H1 (cell line): Measurements from ENCODE around the gene ATP8B2. TPM values are rescaled to one million over a fixed set of nuclear protein-coding genes. Genes with fewer than 3 reads are reported as not detected.

Experiments used
- ATF3 ChIP-seq: IDR thresholded peaks from 2 replicates; pipeline ENCODE4 v1.6.1; 2011; ENCODE audit warnings: low read depth, mild to moderate bottlenecking, low read length; ENCODE audit not compliant: insufficient read depth
- CEBPB ChIP-seq: IDR thresholded peaks from 2 replicates; pipeline ENCODE4 v1.6.1; 2012; ENCODE audit warnings: low read depth, low read length
- CTCF ChIP-seq, 3 experiments: IDR thresholded peaks; 1 replicate in 2 of 3; 2 replicates in 1 of 3; pipeline versions ENCODE4 v1.5.1 to v1.6.1; 2011; ENCODE audit warnings: low read length in 3 of 3, mild to moderate bottlenecking in 3 of 3, inconsistent platforms in 2 of 3, low read depth in 1 of 3, moderate library complexity in 1 of 3; ENCODE audit not compliant: insufficient read depth in 1 of 3; ENCODE audit errors: control extremely low read depth in 1 of 3
- JUN ChIP-seq: IDR thresholded peaks from 2 replicates; pipeline ENCODE4 v1.6.1; 2011; ENCODE audit warnings: low read depth, mild to moderate bottlenecking, improper control_type of control experiment, low read length
- KDM1A ChIP-seq: fragments of 200-600, 300-600 bp; sonication (generic); IDR thresholded peaks from 2 replicates; pipeline ENCODE4 v1.7.1; 2016; ENCODE audit warnings: mild to moderate bottlenecking, low read length, borderline replicate concordance
- KDM4A ChIP-seq: IDR thresholded peaks from one replicate; pipeline ENCODE4 v1.7.1; 2012; ENCODE audit warnings: low read depth, mild to moderate bottlenecking, moderate library complexity, low read length, inconsistent platforms; ENCODE audit not compliant: severe bottlenecking
- MAFK ChIP-seq: IDR thresholded peaks from 2 replicates; pipeline ENCODE4 v1.6.1; 2012; ENCODE audit warnings: low read depth, mild to moderate bottlenecking, improper control_type of control experiment, low read length
- RAD21 ChIP-seq, 2 experiments: IDR thresholded peaks in 1 of 2; conservative IDR thresholded peaks in 1 of 2; 2 replicates each; pipeline ENCODE4 v1.6.1; 2011; ENCODE audit warnings: low read depth in 2 of 2, low read length in 2 of 2, improper control_type of control experiment in 1 of 2, inconsistent platforms in 1 of 2, mild to moderate bottlenecking in 1 of 2, moderate library complexity in 1 of 2
- RXRA ChIP-seq: IDR thresholded peaks from 2 replicates; pipeline ENCODE4 v1.6.1; 2011; ENCODE audit warnings: low read depth, mild to moderate bottlenecking, low read length, moderate library complexity; ENCODE audit not compliant: insufficient read depth
- SAP30 ChIP-seq: fragments of 300-600 bp; sonication (generic); IDR thresholded peaks from 2 replicates; pipeline ENCODE4 v1.7.1; 2012; ENCODE audit warnings: low read length, moderate library complexity, mild to moderate bottlenecking, inconsistent platforms; ENCODE audit not compliant: insufficient read depth, insufficient replicate concordance
- SIRT6 ChIP-seq: IDR thresholded peaks from one replicate; pipeline ENCODE4 v1.7.1; 2012; ENCODE audit warnings: low read length, inconsistent platforms
- SIX5 ChIP-seq: IDR thresholded peaks from 2 replicates; pipeline ENCODE4 v1.6.1; 2011; ENCODE audit warnings: mild to moderate bottlenecking, low read depth, low read length
- SRF ChIP-seq: IDR thresholded peaks from 2 replicates; pipeline ENCODE4 v1.6.1; 2011; ENCODE audit warnings: mild to moderate bottlenecking, low read depth, low read length, moderate library complexity
- TCF12 ChIP-seq: IDR thresholded peaks from 2 replicates; pipeline ENCODE4 v1.6.1; 2011; ENCODE audit warnings: low read depth, mild to moderate bottlenecking, low read length
- polyA plus RNA-seq, 7 experiments: library from polyadenylated mRNA; depleted of rRNA in 3 of 7; stranded (reverse) in 5 of 7; unstranded in 2 of 7; fragments of >200 nt in 5 of 7; fragments of 200-250 nt in 2 of 7; gene quantifications; 1 replicate in 5 of 7; 2 replicates in 1 of 7; 4 replicates in 1 of 7; pipeline versions ENCODE4 v1.2.1 to v1.2.3, GENCODE V29; 2011 to 2013; ENCODE audit warnings: missing spikeins in 2 of 7, mixed read lengths in 2 of 7
- total RNA-seq: library from RNA; stranded (reverse); fragmentation: NEBNext Ultra II Directional; extraction: Animal tissue kit (Norgen Biotek cat#: 25700); gene quantifications from 2 replicates; pipeline ENCODE4 v1.2.1, GENCODE V29; 2021

The ATP8B2 gene
- total and polyA plus RNA-seq, 2 of the 8 experiments (the other 6 are each of a cell fraction or from before 2014, with no cell fraction given), result 61.4 to 70.1 TPM

- no peak for TF ChIP-seq MAFK
- TF ChIP-seq TCF12, result no peak
- no peak for TF ChIP-seq SIX5
- TF ChIP-seq SRF, result no peak
- no peak for TF ChIP-seq KDM4A
- TF ChIP-seq CTCF (IDR thresholded peaks at IDR 0.05; ENCODE audit: control extremely low read depth in 1 of 3, insufficient read depth in 1 of 3, low read depth in 1 of 3, low read length in 3 of 3), result peak; percentile 60 to 75 (median 68)
- TF ChIP-seq RAD21 (IDR thresholded peaks at IDR 0.05 in 1 of 2, conservative IDR thresholded peaks at IDR 0.05 in 1 of 2; ENCODE audit: low read depth in 2 of 2, low read length in 2 of 2), result peak; percentile 40 to 57; a peak in 3 of 4 replicates
- TF ChIP-seq JUN, result no peak
- no peak for TF ChIP-seq ATF3
- no peak for TF ChIP-seq RXRA
- TF ChIP-seq CEBPB, result no peak
- TF ChIP-seq KDM1A, result no peak
- TF ChIP-seq SAP30, result peak; percentile 28
- no peak for TF ChIP-seq SIRT6
Observed at GRCh38 chr1:154329152-154329521, 3.8 kb downstream of the ATP8B2 start (continued).
